ENCODE data around the gene IQCB1. TPM values are rescaled to one million over a fixed set of nuclear protein-coding genes. Genes with fewer than 3 reads are reported as not detected.

The IQCB1 gene
- 25.5 and 67.9 TPM in 2 replicates for total RNA-seq (2011; cell fraction: chromatin; rRNA removed; ENCODE audit: low replicate concordance)
- 14.7 and 16.3 TPM in 2 replicates for total RNA-seq (2011; cell fraction: nucleolus; rRNA removed)
- total RNA-seq (2011; cell fraction: nucleoplasm; rRNA removed), result 44.1 and 89.9 TPM in 2 replicates
- total RNA-seq (2014; rRNA removed) (22.5 and 25.1 TPM in 2 replicates), total RNA-seq (2014; rRNA removed; fragmentation: Illumina TruSeq; extraction: Trizol) (38.1 and 42.0 TPM in 2 replicates), total RNA-seq (2015; rRNA removed; fragmentation: Illumina TruSeq; extraction: Trizol) (25.5 and 31.9 TPM in 2 replicates), total RNA-seq (2021) (21.3 and 23.1 TPM in 2 replicates), polyA plus RNA-seq (2011; rRNA removed) (31.0 and 35.5 TPM in 2 replicates), polyA plus RNA-seq (2014; fragmentation: Illumina TruSeq; extraction: Trizol) (24.1 and 27.5 TPM in 2 replicates), polyA plus RNA-seq (2014; fragmentation: Nextera tagmentation; extraction: Ambion mirVana) (10 to 100 TPM; 21.1 to 25.2 TPM), polyA plus RNA-seq (2014; rRNA removed) (27.9 and 28.6 TPM in 2 replicates), polyA minus RNA-seq (2011; rRNA and poly(A)+ RNA removed) (46.8 and 49.6 TPM in 2 replicates), Bru-seq, nascent RNA (percentile 85 among the genes with signal in this experiment), BruChase-seq, experiment 1, labeled RNA remaining after a 2-hour chase (percentile 89 among the genes with signal in this experiment), BruChase-seq, experiment 2, labeled RNA remaining after a 6-hour chase (percentile 86 among the genes with signal in this experiment)
- polyA plus RNA-seq (2011; cell fraction: cytosol; rRNA removed), result 7.0 and 16.1 TPM in 2 replicates
- 42.5 and 42.6 TPM in 2 replicates for polyA plus RNA-seq (2011; cell fraction: nucleus; rRNA removed)
- 17.3 and 28.8 TPM in 2 replicates for polyA plus RNA-seq (2012)
- 9.2 and 12.9 TPM in 2 replicates for polyA minus RNA-seq (2011; cell fraction: cytosol; rRNA and poly(A)+ RNA removed)
- polyA minus RNA-seq (2011; cell fraction: nucleus; rRNA and poly(A)+ RNA removed), result 29.8 and 37.0 TPM in 2 replicates
- long read RNA-seq, experiment 1, transcript IQCB1-201 (15 exons, 2,594 nt), result major isoform, 47 of 86 reads
- long read RNA-seq, experiment 1, partial matches to known transcripts, result 7 of 86 reads
- long read RNA-seq, experiment 1, other reads (novel, unspliced or antisense), result 27 of 86 reads
- long read RNA-seq, experiment 2, partial matches to known transcripts, result 5 of 12 reads
- long read RNA-seq, experiment 2, other reads (novel, unspliced or antisense), result 4 of 12 reads
- long read RNA-seq, experiment 3, transcript IQCB1-201 (15 exons, 2,594 nt), result major isoform, 19 of 36 reads
- long read RNA-seq, experiment 3, partial matches to known transcripts, result 6 of 36 reads
- long read RNA-seq, experiment 3, other reads (novel, unspliced or antisense), result 9 of 36 reads

- Histone ChIP-seq H3K79me2 (ENCODE audit: control insufficient read depth, insufficient read depth, low read length) (peaks cover 24% of the 10 kb centered on the region), H3K27ac (ENCODE audit: extremely low read depth, low read depth, low read length) (peak within 1 kb of the TSS; percentile 92), H3K36me3 (ENCODE audit: control insufficient read depth, insufficient read depth, low read length) (peaks cover 27% of the 10 kb centered on the region), H2AFZ (ENCODE audit: low read depth, low read length) (peak within 1 kb of the TSS; percentile 90), H3K27me3 (ENCODE audit: control insufficient read depth in 2 of 2, insufficient read depth in 2 of 2, low read length in 2 of 2) (no peaks in the 10 kb centered on the region), H3K9me1 (ENCODE audit: control insufficient read depth, insufficient read depth, low read length) (no peaks in the 10 kb centered on the region), H4K20me1 (replicated peaks; ENCODE audit: control insufficient read depth, insufficient read depth, low read length) (no peaks in the 10 kb centered on the region), H3K9ac (ENCODE audit: insufficient read depth in 1 of 2, low read depth in 2 of 2, low read length in 2 of 2) (peak within 1 kb of the TSS; percentile 97 to 98), H3K9me3 (replicated peaks; ENCODE audit: control insufficient read depth, insufficient read depth, low read depth, low read length) (no peaks in the 10 kb centered on the region; the same call in 1 of the 2 replicates), H3K4me1 (replicated peaks in 1 of 2; ENCODE audit: control insufficient read depth in 2 of 2, insufficient read depth in 2 of 2, low read length in 2 of 2) (no peaks in the 10 kb centered on the region; a peak in 2 of 5 replicates), H3K4me2 (ENCODE audit: insufficient read depth, low read length) (peak within 1 kb of the TSS; percentile 94), H3K4me3 (peak within 1 kb of the TSS; percentile 61)
- DNase-seq (ENCODE audit: extremely low read depth in 1 of 4, low spot score in 3 of 4), result peak; percentile 96 to 99 (median 98)
- intact Hi-C loops (cut with micrococcal nuclease) (no loop called here), in situ Hi-C loops (cut with MboI) (no loop called here)
- peak; percentile 92 for FAIRE-seq
- no TSS peak for BruUV-seq (replicated peaks)
- 0% methylated on average over 28 of the region's 54 CpGs for WGBS (ENCODE audit: insufficient coverage, low coverage, missing lambda C conversion rate)
- peak; percentile 99 for ATAC-seq
- ChIA-PET POLR2A (interaction anchor here (0.8 to 1.8 kb wide), 3 partner anchors 9 to 137 kb away, joined by 3 to 5 read pairs (median 4); no protein-coding TSS in a partner anchor), CTCF (ENCODE audit: low intra/inter-chr PET ratio) (no interaction called here)
- TF ChIP-seq TAF9B (IDR thresholded peaks at IDR 0.05; ENCODE audit: partially characterized antibody) (peak; percentile 48), L3MBTL2 (IDR thresholded peaks at IDR 0.05) (peak; percentile 96), HES1 (IDR thresholded peaks at IDR 0.05; ENCODE audit: low read depth) (no peak), SETDB1 (IDR thresholded peaks at IDR 0.05; ENCODE audit: low read length) (no peak), AFF1 (IDR thresholded peaks at IDR 0.05; ENCODE audit: low read depth in 1 of 2, partially characterized antibody in 2 of 2) (no peak), KDM1A (IDR thresholded peaks at IDR 0.05) (no peak), RBM14 (IDR thresholded peaks at IDR 0.05; ENCODE audit: borderline replicate concordance, insufficient read depth, low read depth, low read length) (no peak), MYNN (IDR thresholded peaks at IDR 0.05) (no peak), MYNN (CRISPR knock-in tag; IDR thresholded peaks at IDR 0.05) (no peak), ZNF239 (CRISPR knock-in tag; IDR thresholded peaks at IDR 0.05) (no peak), ZNF354B (CRISPR knock-in tag; IDR thresholded peaks at IDR 0.05) (no peak), POLR2H (tag; IDR thresholded peaks at IDR 0.05; ENCODE audit: low read depth) (peak; percentile 78), MECOM (CRISPR knock-in tag; IDR thresholded peaks at IDR 0.05) (no peak)
Measured at GRCh38 chr3:121834671-121835464, at the start of gene IQCB1, which contains the start of gene EAF2. Gene IQCB1, minus strand, starts transcription at chr3:121835060. Its CDS starts 6,100 bp downstream, at chr3:121828960. Gene EAF2, plus strand, starts transcription at chr3:121835209. Its CDS starts 77 bp downstream, at chr3:121835286.

Data from K562 (cell line).